ENCODE measurements around the gene PLEKHG5. TPM values are rescaled to one million over a fixed set of nuclear protein-coding genes. Genes with fewer than 3 reads are reported as not detected.
"Not testable (repeated sequence)": the region's sequence is repeated elsewhere in the genome, so short reads cannot be mapped to it uniquely, and the experiment has no call there.

PLEKHG5 gene
- total RNA-seq, 4 donors from 2014 or later: 2.6 to 23.7 (median 8.2) TPM

GRCh38 chr1:6460301-6461050, 31.0 kb downstream of the PLEKHG5 start:
- Histone ChIP-seq H3K4me1 (peaks cover 0 to 6% of the 10 kb centered on the region in 2 donors), H3K4me3 (no peak overlapping the region), H3K36me3 (no peaks in the 10 kb centered on the region), H3K9me3 (no peaks in the 10 kb centered on the region), H3K27ac (no peak overlapping the region), H3K27me3 (no peaks in the 10 kb centered on the region)
- intact Hi-C loops (cut with DNase I; ENCODE audit: low total_unique reads): no loop called here
- TF ChIP-seq, protein P1, sequence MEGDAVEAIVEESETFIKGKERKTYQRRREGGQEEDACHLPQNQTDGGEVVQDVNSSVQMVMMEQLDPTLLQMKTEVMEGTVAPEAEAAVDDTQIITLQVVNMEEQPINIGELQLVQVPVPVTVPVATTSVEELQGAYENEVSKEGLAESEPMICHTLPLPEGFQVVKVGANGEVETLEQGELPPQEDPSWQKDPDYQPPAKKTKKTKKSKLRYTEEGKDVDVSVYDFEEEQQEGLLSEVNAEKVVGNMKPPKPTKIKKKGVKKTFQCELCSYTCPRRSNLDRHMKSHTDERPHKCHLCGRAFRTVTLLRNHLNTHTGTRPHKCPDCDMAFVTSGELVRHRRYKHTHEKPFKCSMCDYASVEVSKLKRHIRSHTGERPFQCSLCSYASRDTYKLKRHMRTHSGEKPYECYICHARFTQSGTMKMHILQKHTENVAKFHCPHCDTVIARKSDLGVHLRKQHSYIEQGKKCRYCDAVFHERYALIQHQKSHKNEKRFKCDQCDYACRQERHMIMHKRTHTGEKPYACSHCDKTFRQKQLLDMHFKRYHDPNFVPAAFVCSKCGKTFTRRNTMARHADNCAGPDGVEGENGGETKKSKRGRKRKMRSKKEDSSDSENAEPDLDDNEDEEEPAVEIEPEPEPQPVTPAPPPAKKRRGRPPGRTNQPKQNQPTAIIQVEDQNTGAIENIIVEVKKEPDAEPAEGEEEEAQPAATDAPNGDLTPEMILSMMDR (IDR thresholded peaks at IDR 0.05): no peak
- TF ChIP-seq POLR2A (IDR thresholded peaks at IDR 0.05): no peak
- no peak for DNase-seq

DNA sequence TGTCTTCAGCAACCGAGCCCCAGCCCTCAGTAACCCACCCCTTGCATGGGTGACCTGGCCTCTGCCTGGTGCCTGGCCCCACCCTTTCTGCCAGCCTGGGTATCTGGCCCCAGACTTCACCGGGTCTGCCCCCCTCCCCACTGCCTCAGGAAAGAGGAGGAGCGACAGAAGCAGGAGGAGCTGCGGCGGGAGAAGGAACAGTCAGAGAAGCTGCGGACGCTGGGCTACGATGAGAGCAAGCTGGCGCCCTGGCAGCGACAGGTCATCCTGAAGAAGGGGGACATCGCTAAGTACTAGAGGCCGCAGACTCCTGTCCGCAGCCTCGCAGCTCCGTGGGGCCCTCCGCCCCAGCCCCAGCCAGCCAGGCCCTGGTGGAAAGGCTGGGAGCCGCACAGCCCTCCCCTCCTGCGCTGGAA, 31.6 kb downstream of the PLEKHG5 start:
- no peak overlapping the region for H3K27ac ChIP-seq
- H3K4me3 ChIP-seq: no peak overlapping the region
- intact Hi-C loops (cut with DNase I; ENCODE audit: low total_unique reads): no loop called here

DNA sequence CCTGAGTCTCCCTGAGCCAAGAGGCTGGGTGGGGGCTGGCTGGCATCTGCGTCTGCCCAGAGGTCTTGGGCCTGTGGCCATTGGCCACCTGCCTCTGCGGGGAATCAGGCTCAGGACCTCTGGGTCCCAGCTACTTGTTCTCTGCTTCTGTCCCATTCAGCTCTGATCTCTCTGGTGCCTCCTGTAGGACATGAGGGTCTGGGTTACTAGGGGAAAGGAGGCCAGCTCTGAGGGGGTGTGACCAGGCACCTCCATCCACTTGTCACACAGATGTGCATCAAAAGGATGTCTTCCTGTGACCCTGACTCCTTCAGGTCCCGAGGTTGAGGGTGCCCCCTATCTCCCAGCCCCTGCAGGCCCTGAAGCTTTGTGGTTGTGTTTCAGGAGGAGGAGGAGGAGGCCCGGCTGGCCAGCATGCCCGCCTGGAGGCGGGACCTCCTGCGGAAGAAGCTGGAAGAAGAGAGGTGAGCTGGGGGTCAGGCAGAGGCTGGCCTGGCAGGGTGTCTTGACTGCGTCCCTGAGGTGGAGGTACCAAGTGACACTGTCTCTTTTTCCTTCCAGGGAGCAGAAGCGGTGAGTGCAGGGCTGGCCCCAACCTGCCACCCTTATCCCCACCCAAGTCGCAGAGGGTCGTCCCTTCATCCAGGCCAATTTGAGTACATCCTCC, 34.5 kb downstream of the PLEKHG5 start:
- Histone ChIP-seq H3K27me3 (peaks cover 0 to 4% of the 10 kb centered on the region in 2 donors), H3K4me3 (no peak overlapping the region), H3K4me1 (peaks cover 0 to 16% of the 10 kb centered on the region in 2 donors), H3K9me3 (no peaks in the 10 kb centered on the region), H3K27ac (no peak overlapping the region), H3K36me3 (no peaks in the 10 kb centered on the region)
- intact Hi-C loops (cut with DNase I; ENCODE audit: low total_unique reads): no loop called here
- no peak for TF ChIP-seq POLR2A (IDR thresholded peaks at IDR 0.05)
- TF ChIP-seq, protein P1 (IDR thresholded peaks at IDR 0.05): no peak
- no peak for DNase-seq

More for the DNA sequence above, 31.6 kb downstream of the PLEKHG5 start:
- Histone ChIP-seq H3K4me1 (peaks cover 0 to 12% of the 10 kb centered on the region in 2 donors), H3K27me3 (no peaks in the 10 kb centered on the region), H3K9me3 (no peaks in the 10 kb centered on the region), H3K36me3 (no peaks in the 10 kb centered on the region)
- no peak for TF ChIP-seq POLR2A (IDR thresholded peaks at IDR 0.05)
- TF ChIP-seq, protein P1 (IDR thresholded peaks at IDR 0.05): no peak
- no peak for DNase-seq

- H3K27ac ChIP-seq; intact Hi-C loops (cut with DNase I; ENCODE audit: low total_unique reads); H3K36me3 ChIP-seq; H3K4me3 ChIP-seq; H3K27me3 ChIP-seq; DNase-seq; H3K9me3 ChIP-seq: not testable (repeated sequence)
- peaks cover 0 to 16% of the 10 kb centered on the region in 2 donors for H3K4me1 ChIP-seq
These were observed 35.5 kb downstream of the PLEKHG5 start for GRCh38 chr1:6455752-6456520.

DNA sequence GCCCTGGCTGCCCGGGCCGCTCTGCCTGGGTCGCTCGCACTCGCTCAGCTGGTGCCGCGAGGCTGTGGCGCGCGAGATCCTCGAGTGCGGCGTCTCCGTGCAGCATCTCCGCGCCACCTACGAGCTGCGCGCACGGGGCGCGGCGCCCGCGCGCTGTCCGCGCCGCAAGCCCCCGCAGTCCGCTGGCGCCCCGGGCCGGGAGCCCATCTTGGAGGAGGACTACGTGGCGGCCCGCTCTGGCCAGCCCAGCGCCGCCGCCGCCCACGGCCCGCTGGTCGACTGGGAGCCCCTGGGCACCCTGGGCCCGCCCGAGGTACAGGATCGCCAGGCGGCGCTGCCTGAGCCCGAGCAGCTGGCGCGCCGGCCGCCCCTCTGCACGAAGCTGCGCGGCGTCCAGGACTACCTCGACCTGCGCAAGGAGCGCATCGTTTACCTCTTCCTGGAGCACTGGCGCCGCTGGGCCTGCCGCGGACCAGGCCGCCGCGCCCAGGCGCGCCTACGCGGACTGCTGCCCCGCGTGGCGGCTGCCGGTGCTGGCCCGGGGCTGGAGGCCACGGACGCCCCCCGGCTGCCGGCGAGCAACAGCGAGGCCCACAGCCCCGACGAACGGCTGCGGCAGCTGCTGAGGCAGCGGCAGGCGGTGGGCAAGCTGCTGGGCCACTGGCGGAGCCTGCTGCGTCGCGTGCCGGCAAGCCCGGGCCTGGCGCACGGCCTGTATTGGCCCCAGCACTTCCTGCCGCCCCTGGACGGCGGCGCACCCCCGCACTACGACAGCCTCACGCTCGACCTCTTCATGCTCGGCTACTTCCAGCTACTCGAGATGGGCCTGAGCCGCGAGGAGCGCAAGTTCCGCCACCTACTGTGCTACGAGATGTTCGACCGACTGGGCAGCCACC, 36.4 kb downstream of the PLEKHG5 start:
- Histone ChIP-seq H3K4me1 (peaks cover 0 to 11% of the 10 kb centered on the region in 2 donors), H3K9me3 (no peaks in the 10 kb centered on the region), H3K27me3 (peaks cover 0 to 14% of the 10 kb centered on the region in 2 donors), H3K36me3 (no peaks in the 10 kb centered on the region), H3K27ac (no peak overlapping the region), H3K4me3 (no peak overlapping the region)
- no peak for TF ChIP-seq POLR2A (IDR thresholded peaks at IDR 0.05)
- TF ChIP-seq, protein P1 (IDR thresholded peaks at IDR 0.05): no peak
- intact Hi-C loops (cut with DNase I; ENCODE audit: low total_unique reads): no loop called here
- no peak for DNase-seq

DNA sequence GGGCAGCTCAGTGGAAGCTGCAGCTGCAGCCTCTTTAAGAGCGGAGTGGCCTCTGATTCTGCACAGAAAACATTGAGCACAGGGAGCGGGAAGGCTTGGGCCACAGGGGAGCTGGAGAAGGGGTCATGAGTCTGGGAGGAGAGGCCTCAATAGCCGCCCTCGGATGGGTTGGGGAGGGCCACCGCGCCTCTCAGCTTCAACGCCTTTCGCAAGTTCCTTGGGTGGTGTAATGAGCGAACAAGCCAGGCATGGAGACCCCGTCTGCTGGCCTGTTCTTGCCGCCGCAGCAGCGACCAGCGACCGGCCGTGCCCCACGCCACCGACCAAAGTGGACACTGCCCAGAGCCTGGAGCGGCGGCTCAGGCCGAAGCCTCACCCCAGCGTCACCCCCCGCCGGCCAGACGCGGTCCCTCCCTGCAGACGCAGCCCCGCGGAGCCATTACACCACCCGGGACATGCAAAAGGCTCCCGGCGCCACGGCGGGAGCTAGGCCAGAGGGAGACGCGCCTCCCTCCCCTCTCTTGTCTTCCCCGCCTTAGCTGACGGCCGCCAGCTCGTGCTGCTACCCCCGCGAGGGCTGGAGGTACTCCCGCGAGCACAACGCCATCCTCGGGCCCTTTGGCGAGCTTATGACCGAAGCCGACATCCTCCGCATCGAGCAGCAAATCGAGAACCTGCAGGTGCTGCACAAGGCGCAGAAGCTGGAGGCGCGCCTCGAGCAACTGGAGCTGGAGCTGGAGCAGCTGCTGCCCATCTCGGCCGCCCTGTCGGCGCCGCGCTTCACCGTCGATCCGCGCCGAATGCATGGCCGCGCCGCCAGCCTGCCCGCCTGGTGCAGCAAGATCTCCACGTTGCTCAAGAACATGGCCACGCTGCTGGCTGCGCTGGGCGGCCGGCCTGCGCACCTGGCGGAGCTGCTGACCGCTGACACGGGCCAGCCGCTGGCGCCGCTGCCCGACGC, 37.3 kb downstream of the PLEKHG5 start:
- Histone ChIP-seq H3K4me1 (peaks cover 0 to 10% of the 10 kb centered on the region in 2 donors), H3K27me3 (peaks cover 0 to 14% of the 10 kb centered on the region in 2 donors)
- H3K4me3 ChIP-seq; DNase-seq; intact Hi-C loops (cut with DNase I; ENCODE audit: low total_unique reads); H3K27ac ChIP-seq; H3K36me3 ChIP-seq; H3K9me3 ChIP-seq: not testable (repeated sequence)

Data from uterus (tissue), 4 donors.